GM19025 (cell line): ENCODE results near the gene EED.
A peak's percentile ranks its signal among the peaks of the same experiment; 100 is the strongest.
"Not testable (repeated sequence)": the region's sequence is repeated elsewhere in the genome, so short reads cannot be mapped to it uniquely, and the experiment has no call there.

Experiments used
- ATAC-seq: cut with Tn5 transposase; IDR thresholded peaks from one replicate; pipeline ENCODE4 v1.9.1; 2021; ENCODE audit warnings: mild to moderate bottlenecking, low read depth, moderate library complexity; ENCODE audit not compliant: unreplicated experiment

The EED gene

DNA sequence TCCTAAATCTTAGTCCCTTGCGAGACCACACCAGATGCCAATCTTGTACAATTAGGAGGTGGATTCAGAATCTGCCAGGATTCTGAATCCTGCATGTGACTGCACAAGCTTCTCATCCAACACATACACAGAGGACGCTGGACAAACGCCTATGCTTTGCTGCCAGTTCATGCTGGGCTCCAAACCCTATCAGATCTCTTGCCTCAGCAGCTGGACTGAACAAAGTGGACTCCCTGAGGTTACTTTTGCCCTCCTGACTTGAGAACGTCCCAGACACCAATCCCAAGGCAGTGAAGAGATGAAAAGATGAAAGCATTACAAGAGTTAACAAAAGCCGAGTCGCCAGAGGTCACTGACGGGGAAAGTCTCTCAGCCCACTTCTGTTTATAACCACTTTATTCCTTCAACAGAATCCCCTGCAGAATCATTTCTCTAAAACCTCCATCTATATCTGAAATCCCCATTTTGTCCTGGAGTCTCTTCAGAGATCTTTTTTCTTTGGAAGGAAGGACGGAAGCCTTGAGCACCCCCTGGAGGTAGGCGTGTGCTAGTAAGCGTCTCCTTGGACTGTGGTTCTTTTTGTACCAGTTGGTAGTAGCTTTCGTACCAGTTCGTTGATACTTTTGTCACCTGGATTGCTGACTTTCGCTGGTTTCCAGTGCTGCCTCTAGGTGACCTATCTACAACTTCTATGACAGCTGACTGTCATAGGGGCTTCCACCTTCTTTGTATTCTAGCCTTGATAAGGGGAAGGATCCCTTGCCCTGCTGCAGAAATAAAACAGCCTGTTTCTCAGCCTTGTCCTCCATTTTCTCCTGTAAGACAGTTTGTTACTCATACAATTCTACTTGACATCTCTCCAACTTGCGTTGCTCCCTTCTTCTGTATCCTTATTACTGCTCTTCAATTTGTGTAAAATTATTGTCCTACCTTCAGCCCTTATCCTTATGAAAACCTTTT, 26.1 kb upstream of the EED start:
- ATAC-seq: peak; percentile 31

DNA sequence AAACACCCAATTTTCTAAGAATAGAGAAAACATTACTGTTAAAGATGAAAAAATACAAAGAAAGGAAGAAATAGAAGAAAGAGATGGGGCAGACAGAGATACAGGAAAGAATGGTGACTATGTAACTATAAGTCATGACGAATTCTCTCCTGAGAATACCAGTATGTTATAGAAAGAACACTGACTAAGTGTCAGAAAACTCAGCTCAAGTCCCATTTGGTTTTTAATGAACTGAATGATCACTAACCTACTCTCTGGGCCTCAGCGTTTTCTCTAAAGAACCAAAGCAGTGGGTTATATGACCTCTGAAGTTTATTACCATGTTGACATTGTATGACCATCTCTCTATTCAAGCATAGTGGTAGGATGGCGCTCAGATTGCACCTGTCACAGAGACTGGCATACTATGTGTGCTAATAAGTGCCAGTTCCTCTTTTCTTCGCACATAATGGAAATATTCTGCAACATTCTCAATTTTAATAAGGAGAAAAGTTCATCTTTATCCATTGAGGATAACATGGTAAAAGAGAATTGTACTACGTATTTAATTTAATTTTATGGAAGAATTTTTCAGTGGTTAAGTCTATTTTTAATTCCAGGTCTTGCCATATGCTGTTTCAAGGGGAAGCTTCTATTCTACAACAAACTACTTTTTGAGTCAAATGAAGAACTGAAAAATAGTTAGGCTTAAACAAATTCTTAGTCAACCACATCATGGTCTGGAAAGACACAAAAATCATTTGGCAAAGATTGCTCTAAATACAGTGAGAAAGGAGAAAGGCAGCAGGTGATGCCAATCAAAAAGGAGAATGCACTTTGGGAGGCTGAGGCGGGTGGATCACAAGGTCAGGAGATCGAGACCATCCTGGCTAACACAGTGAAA, 25.0 kb upstream of the EED start:
- ATAC-seq: peak; percentile 69

DNA sequence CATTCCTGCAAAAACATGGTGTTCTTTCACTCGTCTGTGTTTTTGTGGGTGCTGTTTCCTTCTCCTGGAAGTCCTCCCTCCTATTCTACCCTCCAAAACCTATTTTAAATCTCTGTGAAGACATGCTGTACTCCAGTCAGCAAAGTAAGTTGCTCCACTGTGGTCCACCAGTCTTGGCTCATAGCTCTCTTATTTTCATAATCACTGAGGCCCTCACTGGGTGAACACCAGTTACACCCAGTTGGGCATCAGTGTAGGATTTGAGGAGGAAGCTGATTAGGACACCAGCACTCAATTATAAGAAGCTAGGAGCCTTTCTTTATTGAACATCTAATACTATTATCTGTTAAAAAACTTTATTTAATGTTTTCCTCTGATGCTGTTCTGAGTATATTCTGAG, 23.9 kb upstream of the EED start:
- no peak for ATAC-seq

DNA sequence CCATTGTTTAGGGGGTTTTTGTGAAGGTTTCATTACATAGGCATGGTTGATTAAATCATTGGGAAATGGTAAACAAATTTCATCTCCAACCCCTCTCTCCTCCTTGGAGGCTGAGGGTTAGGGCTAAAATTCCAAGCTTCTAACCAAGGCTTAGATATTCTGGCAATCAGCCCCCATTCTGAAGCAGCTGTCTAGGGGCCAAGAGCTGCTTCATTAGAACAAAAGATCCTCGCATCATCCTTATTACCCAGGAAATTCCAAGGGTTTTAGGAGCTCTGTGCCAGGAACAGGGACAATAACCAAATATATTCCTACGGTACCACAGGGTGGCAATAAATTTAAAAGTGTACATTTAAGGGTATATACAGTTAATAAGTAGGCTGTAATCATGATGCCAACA, 22.5 kb upstream of the EED start:
- no peak for ATAC-seq

DNA sequence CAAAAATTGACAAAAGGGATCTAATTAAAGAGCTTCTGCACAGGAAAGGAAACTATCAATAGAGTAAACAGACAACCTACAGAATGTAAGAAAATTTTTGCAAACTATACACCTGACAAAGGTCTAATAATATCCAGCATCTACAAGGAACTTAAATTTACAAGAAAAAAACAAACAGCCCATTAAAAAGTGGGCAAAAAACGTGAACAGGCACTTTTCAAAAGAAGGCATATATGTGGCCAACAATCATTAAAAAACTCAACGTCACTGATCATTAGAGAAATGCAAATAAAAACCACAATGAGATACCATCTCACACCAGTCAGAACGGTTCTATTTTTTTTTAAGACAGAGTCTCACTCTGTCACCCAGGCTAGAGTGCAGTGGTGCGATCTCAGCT, 20.0 kb upstream of the EED start:
- ATAC-seq: not testable (repeated sequence)

DNA sequence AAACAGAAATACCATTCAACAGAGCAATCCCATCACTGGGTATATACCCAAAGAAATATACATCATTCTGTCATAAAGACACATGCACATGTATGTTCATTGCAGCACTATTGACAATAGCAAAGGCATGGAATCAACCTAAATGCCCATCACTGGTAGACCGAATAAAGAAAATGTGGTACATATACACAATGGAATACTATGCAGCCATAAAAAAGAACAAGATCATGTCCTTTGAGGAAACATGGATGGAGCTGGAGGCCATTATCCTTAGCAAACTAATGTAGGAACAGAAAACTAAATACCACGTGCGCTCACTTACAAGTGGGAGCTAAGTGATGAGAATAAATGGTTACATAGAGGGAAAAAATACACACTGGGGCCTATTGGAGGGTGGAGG, 19.2 kb upstream of the EED start:
- ATAC-seq: not testable (repeated sequence)

DNA sequence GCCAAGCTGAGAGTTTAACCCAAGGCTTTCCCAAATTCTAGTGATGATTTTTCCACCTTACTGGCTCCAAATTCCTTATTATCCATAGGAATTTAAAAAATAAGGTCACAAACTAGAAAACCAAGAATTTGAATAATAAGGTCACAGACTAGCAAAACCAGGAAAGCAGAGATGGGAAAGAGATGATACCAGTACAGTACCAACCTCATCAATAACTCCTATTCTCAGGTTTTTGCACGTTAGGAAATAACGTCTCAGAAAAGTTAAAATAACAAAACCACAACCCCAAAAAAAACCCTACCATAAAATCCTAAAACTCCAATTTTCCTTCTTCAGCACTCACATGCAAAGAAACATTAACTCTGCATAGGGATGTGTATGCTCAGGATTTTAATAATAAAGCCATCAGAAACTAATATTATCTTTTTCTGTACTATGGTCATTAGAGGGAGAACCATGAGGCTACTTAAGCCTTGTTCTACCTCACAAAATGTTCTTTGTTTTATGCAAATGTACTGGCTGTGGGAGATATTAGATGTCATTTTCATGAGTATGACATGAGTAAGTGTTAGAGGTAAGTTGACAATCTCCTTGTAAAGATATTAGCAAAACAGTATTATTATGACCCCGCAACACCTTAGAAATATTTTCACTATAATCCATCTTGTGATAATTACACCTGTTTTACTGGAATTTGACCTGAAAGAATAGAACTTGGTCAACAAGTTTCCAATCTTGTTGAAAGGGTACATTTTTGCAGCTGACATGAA, 16.1 kb upstream of the EED start:
- no peak for ATAC-seq

DNA sequence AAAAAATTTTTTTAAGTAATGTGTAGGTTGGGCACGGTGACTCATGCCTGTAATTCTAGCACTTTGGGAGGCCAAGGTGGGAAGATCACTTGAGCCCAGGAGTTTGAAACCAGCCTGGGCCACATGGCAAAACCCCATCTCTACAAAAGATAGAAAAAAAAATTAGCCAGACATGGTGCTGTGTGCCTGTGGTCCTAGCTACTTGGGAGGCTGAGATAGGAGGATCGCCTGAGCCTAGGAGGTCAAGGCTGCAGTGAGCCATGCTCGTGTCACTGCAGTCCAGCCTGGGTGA, 15.6 kb upstream of the EED start:
- ATAC-seq: not testable (repeated sequence)

DNA sequence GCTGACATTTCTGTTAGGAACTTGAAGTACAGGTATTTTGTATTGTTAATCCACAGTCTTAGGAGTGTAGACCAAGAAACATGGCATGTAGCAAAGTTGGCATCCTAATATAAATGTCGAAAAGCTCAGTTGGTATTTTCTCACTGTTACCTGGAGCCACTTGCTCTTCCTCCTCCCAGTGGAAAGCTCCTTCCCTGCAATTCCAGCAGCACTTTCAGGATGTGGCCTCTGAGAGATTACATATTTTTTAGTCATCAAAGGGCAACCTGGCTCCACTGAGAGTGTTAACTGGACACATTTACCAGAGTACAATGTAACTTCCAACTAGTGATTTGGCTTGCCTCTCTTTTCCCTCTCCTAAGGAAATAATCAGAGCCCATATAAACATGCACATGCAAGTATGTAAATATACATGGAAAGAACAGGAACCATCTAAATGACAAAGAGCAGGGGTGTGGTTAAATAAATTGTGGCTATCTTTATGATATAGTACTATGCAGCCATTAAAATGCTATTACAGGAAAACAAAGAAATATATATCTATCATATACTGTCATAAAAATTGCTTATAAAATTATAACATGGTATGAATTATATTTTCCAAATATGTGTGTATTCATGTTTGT, 14.3 kb upstream of the EED start:
- ATAC-seq: no peak

DNA sequence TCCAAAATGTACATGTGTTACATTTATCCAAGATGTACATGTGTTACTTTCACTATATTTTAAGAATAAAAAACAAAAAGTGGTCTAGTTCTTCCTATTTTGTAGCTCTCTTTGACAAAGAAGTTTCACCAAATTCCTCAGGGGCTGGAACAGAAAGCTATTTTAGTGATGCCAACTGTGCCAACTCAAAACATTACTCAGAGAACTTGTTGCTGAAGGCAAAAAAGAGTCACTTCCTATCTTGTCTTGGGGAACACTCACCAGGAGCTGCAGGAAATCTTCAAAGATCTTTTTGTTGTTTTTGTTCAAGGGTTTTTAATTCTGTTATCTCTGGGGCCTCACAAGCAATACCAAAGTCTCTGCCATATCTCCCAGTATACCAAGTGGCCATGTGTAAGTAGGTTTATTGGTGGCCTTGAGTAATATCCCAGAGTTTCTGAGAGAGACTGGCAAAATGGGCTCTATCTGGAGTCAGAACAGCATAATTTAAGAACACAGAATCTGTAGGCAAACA, 13.6 kb upstream of the EED start:
- no peak for ATAC-seq

DNA sequence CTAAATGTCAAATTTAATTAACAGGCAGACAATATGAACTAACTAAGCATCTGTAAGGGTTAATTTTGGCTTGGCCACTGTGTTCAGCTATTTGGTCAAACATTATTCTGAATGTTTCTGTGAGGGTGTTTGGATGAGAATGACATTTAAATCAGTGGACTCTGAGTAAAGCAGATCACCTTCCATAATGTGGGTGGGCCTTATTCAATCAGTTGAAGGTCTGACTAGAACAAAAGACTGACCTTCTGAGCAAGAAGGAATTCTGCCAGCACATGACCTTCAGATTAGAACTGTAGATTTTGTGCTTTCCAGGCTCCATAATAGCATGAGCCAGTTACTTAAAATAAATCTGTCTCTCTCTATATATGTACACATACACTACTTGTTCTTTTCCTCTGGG, 12.0 kb upstream of the EED start:
- no peak for ATAC-seq

DNA sequence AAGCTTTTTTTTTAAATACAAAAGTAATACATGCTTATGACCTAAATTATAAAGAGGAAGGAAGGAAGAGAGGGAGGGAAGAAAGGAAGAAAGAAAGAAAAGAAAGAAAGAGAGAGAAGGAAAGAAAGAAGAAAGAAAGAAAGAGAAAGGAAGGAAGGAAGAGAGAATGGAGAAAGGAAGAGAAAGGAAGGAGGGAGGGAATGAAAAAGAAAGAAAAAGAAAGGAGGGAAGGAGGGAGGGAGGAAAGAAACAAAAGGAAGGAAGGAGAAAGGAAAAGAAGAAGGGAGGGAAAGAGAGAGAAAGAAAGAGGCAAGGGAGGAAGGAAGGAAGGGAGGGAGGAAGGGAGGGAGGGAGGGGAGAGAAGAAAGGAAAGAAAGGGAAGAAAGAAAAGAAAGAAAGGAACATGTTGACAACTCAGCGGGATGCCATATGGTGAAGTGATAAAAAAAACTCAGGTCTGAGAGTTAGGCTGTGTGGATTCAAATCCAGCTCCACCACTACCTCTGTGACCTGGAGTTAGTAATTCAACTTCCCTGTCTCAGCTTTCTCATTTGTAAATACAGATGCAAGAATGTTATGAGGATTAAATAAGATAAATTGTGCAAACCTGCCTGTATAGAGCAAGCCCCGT, 9.6 kb upstream of the EED start:
- ATAC-seq: no peak

DNA sequence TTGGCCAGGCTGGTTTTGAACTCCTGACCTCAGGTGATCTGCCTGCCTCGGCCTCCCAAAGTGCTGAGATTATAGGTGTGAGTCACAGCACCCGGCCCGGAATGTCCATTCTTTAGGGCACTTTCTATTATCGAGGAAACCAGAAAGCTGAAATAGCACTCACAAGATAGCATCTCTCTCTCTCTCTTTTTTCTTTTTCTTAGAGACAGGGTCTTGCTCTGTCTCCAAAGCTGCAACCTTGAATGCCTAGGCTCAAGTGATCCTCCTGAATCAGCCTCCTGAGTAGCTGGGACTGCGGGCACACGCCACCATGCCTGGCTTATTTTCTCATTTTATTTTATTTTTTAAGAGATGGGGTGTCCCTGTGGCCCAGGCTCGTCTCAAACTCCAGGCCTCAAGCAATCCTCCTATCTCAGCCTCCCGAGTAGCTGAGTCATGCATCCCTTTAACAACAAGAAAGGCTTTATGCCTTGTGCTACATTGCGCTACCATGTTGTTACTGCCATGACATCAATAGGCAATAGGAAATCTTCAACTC, 7.2 kb upstream of the EED start:
- ATAC-seq: no peak

DNA sequence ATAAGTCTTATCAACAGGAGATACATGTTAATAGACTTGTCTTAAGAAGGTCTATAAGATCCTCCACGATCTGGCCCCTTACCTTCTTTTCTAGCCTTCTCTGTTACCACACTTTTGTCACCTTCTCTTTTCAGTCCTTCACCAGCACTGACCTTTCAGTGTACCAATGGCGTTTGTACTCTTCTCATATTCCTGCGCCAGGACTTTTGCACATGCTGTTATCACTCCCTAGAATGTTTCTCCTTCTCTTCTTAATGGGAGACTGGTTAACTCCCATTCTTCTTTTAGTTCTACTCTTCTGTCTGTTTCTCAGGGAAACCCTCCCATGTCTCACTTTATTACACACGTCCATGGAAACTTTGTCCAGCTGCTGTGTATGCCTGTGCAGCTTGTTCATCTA, 4.4 kb upstream of the EED start:
- ATAC-seq: no peak

DNA sequence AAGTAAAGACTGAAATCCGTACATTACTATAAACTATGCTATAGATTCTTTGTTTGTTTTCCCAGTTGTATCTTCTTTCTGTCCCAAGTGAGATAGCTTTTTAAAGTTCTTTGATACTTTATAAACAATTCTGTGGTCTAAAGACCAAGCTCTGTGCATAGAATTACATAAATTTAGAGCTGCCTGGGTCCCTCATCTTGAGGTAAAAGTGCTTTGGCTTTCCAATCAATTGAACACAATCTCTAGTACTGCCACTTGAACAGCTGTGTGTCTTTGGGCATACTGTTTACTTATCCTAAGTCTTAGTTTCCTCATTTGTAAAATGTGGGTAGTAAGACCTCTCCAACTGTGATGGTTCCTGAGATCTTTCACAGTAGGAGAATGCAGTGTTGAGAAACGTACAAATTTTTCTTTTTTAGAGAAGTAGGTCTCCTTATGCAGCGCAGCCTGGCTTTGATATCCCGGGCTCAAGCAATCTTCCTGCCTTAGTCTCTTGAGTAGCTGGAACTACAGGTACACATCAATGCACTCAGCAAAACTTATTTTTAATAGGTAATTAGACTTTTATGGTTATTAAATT, 2.5 kb upstream of the EED start:
- no peak for ATAC-seq

DNA sequence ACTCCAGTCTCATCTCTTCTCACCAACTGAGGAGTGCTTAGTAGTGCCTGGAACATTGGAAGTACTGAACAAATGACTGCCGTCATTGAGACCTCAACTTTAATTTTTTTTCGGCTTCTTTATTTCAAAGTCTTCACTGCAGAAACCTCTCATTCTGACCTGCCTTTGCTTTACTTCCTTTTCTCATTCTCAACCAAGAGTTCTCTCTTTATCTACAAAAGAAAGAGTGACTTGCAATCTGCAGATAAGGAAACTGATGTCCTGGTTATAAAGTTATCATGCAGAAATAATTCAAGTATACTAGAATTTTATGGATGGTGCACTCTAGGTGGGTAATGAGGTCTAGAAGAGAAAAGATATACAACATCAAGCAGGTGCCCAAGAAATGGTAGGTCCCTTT, 1.2 kb upstream of the EED start:
- no peak for ATAC-seq

DNA sequence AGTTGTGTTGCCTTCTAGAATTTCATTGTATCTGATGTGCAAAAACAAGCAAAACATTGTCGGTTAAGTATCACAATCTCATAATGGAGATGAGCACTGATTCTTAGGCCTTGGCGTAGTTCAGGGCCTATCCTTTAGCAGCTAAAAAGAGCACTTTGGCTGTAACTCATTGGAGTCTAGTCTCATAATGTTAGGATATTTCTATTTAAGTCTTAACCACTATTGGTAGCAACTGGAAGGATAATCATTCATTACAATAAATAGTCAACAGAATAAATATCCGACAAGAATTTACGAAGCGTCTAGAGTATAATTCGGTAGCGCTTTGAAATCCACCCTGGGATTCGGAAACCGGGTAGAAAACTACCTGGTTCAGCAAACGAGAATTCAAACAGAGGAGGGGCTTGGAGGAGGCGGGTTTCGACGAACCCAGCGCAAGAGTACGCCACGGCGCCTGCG, 461 bp upstream of the EED start:
- ATAC-seq: peak; percentile 66

DNA sequence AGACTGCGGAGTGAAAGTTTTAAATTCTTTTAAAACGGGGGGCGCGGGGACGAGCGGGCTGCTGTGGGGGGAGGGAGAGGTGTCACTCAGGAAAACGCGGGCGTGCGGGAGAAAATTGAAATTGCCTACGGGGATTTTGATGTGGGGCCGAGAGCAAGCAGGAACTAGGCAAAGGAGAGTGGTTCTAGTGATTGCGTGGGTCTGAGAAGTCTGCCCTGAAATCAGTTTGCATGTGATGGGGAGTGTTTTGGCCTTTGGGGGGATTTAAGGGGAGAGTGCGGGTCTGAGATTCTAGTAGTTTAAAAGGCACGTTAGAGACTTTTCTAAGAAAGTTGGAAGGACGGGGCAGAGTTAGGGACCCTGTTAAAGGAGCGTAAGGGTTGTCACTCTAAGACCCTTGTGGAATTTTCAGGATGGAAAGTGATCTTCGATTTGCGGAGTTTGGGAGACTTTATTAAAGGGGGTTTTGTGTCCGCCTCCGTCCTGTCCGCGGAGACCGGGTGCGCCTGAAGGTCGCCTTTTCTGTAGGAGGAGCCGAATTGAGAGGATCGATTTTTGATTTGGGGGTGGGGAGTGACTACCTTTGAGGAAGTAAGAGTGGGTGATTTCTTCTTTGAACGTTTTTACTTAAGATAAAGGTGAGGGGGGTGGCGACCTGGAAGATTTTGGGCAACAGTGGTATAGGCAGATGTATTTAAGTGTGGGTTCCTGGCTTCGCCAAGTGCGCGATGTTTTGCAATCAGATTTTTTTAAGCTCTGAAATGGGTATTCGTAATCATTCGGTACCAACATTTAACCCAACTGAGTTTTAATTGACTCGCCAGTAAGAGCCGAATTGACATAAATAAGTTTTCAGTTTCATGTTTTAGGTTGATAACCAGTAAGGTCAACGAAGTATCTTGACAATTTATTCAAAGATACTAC, 1.1 kb downstream of the EED start:
- peak; percentile 3 for ATAC-seq
